GM21447 (cell line): ENCODE measurements around the gene MIEN1.
A peak's percentile ranks its signal among the peaks of the same experiment; 100 is the strongest.
"Not testable (repeated sequence)": the region's sequence is repeated elsewhere in the genome, so short reads cannot be mapped to it uniquely, and the experiment has no call there.

Experiments used
- ATAC-seq: cut with Tn5 transposase; IDR thresholded peaks from one replicate; pipeline ENCODE4 v1.9.1; 2021; ENCODE audit not compliant: unreplicated experiment

Gene MIEN1

GRCh38 chr17:39730095-39730921 lies at the start of gene MIEN1:
MIEN1 (minus strand) TSS chr17:39730532; CDS start chr17:39730495, 37 bp downstream.
- ATAC-seq = peak; percentile 73

DNA sequence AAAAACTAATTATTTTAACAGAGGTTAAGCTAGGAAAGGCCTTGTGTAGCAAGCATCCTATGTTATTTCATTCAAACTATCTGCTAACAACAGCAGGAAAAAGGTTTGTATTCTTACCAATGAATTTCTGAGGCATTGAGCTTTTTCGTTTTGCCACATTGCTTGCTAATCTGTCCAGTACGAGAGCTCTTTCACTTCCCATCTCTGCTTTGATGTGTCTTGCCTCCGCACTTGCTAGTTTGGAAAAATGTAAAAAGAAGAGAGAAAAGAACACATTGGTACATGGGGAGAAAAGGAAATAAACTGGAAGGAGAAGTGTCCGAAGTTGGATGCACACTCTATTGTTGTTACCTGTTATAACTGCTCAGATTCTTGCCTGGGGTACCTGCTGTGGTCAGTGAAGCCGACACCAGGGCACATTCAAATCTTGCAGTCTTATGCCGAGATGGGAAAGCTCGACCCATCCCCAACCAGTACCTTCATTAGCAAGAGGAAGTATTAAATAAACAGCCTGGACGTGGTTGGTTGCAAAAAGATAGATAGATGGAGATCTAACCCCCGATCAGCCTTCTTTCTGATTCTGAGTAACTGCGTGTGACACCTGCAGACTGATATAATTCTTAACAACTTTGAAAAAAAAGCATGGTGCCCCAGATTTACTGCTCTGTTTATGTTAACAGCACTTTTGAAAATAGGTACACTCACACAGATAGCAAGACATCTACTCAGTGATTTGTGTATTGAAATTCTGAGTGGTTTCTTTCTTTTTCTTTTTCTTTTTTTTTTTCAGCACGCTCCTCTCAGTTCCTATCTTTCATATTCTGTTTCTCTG lies 47.4 kb upstream of the MIEN1 start:
- ATAC-seq = peak; percentile 53

DNA sequence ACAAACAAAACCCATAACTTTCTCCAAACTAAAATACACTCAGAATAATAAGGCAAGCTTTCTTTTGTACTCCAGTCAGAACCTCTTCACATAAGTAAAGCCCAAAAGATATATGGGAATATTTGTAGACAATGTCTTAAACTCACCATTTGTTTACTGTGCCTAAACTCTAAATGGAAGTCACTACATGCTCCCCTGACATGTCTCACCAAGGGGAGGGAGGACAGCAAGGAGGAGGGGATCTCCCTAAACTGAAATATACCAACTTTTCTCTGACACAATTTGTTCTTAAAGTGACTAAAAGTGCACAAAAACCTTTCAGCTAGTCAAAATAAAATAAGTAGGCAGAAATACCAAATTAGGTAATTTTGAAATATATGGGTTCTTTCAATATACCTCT lies 45.9 kb upstream of the MIEN1 start:
- no peak for ATAC-seq

DNA sequence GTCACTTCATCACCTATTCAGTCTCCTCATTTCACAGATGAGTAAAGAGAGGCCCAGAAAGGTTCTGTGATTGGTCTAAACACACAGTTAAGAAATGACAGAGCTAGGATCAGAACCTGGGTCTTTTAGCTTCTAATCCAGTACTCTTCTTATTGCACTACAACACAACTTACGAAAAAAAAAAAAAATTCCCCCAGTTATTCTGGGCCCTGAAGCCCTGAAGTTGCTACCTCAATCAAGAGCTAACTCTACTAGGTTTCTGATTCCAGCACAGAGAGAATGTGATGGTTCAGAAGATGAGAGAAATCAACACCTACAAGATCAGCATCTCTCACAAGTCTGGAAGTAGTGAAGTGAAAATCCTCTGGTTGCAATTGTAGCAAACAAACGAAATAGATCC lies 44.7 kb upstream of the MIEN1 start:
- no peak for ATAC-seq

- ATAC-seq = no peak
Measured at GRCh38 chr17:39774047-39774446, 43.7 kb upstream of the MIEN1 start.

DNA sequence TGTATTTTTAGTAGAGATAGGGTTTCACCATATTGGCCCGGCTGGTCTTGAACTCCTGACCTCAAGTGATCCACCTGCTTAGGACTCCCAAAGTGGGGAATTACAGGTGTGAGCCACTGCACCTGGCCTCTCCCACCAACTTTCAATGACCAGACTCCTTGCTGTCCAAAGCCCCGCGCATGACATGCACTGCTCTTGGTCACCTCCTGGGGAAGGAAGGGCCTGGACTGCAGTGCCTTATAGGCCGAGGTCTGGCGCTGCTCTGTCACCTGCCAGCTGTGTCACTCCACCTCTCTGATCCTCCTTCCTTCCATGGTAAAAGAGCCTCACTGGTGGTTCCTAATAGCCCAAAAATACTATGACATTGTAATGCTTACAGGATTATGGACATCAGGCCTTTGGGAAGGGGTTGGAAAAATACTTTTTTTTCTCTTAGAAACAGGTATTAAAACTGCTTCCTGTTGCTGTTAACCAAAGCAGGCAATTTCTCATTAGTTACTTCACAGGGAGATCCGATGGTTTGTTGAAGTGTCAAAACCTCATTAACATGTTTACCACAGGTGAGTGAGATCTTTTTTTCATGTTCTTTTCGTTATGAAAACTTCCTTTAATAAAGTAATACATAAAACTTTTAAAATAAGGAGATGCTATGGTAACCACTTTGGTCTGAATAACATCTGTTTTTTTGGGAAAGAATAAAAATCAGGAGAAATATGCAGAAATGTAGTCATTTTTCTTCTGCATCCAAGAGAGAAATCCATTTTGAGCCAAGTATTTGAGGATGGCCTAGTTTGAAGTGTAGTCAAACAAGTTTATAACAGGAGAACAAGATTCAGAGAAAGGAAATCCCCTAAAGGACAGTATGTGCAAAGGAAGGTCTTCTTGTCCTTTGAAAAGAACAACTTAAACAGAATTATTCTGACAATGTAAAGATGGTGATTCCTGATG lies 42.9 kb upstream of the MIEN1 start:
- no peak for ATAC-seq

GRCh38 chr17:39772415-39772814 lies 42.1 kb upstream of the MIEN1 start:
- ATAC-seq = no peak

GRCh38 chr17:39769974-39770587 lies 39.7 kb upstream of the MIEN1 start:
- peak; percentile 56 for ATAC-seq

DNA sequence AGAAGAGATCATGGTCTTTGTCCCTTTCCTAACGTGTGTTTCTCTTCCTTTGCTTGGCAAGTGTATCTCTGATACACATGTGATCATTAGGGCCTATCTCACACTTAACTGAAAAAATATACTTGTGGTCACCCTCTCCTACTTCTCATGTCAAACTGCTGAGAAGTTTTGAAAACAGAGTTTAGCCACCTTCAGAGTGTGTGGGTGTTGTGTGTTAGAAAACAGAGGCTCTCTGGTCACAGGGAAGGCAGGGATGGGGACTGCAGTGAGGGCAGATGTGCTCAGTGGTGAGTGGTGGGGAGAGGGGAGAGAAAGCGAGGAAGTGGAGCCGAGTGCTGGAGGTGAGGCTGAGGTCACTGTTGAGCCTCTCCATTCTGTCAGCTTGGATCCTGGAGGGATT lies 36.8 kb upstream of the MIEN1 start:
- ATAC-seq = no peak

DNA sequence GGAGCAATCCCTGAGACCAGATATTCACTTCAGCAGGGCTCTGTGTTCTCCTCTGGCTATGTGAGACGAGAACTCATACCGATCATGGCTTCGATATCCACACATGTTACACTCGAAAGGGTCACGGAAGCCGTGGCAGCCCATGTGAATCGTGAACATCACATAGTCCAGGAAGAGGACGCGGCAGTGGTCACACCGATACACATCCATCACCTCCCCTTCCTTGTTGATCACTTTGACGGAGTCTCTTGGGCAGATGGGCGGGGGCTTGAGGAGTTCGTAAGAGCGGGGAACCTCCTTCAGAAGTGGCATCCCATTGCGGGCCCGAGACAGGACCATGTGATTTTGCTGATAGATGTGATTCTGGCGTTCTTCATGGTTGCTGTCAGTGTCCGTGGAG lies 35.4 kb upstream of the MIEN1 start:
- no peak for ATAC-seq

DNA sequence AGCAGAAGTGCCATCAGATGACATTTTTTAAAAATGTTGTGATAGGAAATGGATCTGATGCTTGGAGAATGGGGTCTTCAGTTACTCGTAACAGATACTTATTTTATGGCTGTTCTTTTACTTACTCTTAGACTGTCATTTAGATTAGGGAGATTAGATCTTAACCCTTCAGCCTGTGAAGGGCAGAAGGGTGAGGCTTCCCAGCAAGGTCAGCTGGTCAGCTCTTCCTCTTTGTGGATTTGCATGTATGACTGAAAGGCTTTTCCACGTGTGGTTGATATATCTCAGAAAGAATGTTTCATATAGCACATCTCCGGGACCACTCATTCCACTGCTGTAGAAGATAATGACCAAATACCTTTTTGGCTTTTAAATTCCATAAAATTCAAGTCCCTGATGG lies 34.8 kb upstream of the MIEN1 start:
- ATAC-seq = no peak

DNA sequence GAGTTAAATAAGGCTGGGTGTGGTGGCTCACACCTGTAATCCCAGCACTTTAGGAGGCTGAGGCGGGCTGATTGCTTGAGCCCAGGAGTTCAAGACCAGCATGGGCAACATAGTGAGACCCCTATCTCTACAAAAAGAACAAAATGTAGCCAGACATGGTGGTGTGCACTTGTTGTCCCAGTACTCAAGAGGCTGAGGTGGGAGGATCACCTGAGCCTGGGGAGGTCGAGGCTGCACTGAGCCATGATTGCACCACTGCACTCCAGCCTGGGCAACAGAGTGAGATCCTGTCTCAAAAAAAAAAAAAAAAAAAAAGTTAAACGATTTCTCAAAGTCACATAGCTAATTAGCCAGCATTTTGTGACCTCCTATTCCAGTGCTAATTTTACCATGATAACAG lies 33.8 kb upstream of the MIEN1 start:
- ATAC-seq = not testable (repeated sequence)

DNA sequence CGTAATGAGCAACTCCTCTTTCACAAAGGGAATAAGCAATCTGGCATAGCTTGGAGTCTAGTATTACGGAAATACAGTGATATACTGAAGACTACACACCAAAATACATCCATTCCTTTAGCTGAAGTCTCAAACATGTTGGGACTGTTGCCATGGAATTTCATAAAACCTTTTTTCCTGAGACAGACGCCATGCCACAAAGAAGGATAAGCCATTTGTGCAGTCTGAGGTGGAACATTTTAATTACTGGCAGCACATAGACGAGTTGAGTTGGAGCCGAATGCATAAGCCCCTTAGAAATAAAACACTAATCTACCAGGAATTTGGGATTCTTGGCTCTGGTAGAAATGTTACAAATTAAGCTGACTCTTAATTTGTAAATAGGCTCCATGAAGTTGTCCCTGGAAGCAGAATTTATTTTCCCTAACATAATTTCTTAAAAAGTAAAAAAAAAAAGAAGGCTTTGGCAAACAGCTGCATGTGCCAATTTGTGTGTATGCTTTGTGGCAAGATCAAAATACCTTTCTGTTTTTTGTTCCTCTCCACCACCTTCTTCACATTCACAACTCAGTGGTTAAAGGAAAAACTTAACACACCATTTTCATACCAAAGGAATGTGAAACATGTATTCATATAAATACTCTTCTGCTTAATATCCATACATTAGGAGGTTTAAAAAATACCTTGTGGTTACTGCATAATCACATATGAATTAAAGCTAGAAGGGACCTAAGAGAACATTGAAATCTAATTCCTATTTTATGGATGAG lies 32.9 kb upstream of the MIEN1 start:
- ATAC-seq = no peak

GRCh38 chr17:39761861-39762496 lies 31.6 kb upstream of the MIEN1 start:
- ATAC-seq = no peak

- ATAC-seq = no peak
Measured at GRCh38 chr17:39759204-39759603, 28.9 kb upstream of the MIEN1 start.

- ATAC-seq = peak; percentile 22
Measured at GRCh38 chr17:39757931-39758873, 27.9 kb upstream of the MIEN1 start.

GRCh38 chr17:39757176-39757662 lies 26.9 kb upstream of the MIEN1 start:
- no peak for ATAC-seq
